ENCODE measurements around the gene ADCK2.

DNA sequence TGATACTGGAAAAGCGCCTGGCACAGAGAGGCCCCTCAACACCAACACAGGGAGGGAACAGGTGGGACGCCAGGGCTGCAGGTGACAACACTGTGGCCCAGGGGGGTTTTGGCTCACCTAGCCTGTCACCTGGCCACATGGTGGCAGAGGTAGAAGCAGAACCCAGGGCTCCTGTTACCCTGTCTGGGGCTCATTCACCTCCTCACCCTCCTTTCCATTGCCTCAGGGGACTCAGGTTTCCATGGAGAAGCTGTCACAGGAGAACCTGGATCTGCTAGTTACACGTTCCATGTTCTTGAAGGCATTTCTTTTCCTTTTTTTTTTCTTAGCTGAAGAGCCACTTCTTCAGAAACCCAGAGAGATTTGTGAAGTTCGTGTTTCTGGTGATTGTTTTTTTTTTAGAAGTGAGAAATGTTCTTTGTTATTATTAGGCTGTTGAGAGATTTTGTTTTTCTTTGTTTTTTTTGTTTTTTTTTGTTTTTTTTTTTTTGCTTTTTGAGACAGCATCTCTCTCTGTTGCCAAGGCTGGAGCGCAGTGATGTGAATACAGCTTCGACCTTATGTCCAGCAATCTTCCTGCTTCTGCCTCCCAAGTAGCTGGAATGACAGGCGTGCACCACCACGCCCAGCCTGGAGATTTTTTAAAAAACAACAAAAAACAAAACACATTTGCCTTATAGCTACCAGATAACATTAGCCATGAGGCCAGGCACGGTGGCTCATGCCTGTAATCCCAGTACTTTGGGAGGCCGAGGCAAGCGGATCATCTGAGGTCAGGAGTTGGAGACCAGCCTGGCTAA is 48.2 kb upstream of the ADCK2 start:
- TF ChIP-seq SUZ12 (IDR thresholded peaks at IDR 0.05; ENCODE audit: unreplicated experiment), result no peak
- TF ChIP-seq, protein P1, sequence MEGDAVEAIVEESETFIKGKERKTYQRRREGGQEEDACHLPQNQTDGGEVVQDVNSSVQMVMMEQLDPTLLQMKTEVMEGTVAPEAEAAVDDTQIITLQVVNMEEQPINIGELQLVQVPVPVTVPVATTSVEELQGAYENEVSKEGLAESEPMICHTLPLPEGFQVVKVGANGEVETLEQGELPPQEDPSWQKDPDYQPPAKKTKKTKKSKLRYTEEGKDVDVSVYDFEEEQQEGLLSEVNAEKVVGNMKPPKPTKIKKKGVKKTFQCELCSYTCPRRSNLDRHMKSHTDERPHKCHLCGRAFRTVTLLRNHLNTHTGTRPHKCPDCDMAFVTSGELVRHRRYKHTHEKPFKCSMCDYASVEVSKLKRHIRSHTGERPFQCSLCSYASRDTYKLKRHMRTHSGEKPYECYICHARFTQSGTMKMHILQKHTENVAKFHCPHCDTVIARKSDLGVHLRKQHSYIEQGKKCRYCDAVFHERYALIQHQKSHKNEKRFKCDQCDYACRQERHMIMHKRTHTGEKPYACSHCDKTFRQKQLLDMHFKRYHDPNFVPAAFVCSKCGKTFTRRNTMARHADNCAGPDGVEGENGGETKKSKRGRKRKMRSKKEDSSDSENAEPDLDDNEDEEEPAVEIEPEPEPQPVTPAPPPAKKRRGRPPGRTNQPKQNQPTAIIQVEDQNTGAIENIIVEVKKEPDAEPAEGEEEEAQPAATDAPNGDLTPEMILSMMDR (IDR thresholded peaks at IDR 0.05 in 2 of 3, conservative IDR thresholded peaks at IDR 0.05 in 1 of 3; ENCODE audit: control insufficient read depth in 2 of 3, extremely low read depth in 1 of 3, insufficient read depth in 1 of 3, low read depth in 3 of 3, low read length in 3 of 3), result no peak
- no peak for TF ChIP-seq SP1 (IDR thresholded peaks at IDR 0.05; ENCODE audit: low read depth, low read length)
- no peak for TF ChIP-seq TARDBP (IDR thresholded peaks at IDR 0.05; ENCODE audit: borderline replicate concordance)
- no peak for TF ChIP-seq CREB1 (IDR thresholded peaks at IDR 0.05; ENCODE audit: low read depth)
- TF ChIP-seq, protein P2, sequence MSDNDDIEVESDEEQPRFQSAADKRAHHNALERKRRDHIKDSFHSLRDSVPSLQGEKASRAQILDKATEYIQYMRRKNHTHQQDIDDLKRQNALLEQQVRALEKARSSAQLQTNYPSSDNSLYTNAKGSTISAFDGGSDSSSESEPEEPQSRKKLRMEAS (IDR thresholded peaks at IDR 0.05; ENCODE audit: low read depth, low read length), result no peak
- no peak for TF ChIP-seq RELA (IDR thresholded peaks at IDR 0.05; ENCODE audit: borderline replicate concordance, partially characterized antibody)
- TF ChIP-seq, protein P3, sequence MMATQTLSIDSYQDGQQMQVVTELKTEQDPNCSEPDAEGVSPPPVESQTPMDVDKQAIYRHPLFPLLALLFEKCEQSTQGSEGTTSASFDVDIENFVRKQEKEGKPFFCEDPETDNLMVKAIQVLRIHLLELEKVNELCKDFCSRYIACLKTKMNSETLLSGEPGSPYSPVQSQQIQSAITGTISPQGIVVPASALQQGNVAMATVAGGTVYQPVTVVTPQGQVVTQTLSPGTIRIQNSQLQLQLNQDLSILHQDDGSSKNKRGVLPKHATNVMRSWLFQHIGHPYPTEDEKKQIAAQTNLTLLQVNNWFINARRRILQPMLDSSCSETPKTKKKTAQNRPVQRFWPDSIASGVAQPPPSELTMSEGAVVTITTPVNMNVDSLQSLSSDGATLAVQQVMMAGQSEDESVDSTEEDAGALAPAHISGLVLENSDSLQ (IDR thresholded peaks at IDR 0.05), result no peak
- no peak for TF ChIP-seq ZNF274 (IDR thresholded peaks at IDR 0.05; ENCODE audit: insufficient read depth, insufficient read length)
- no peak for TF ChIP-seq RAD21 (IDR thresholded peaks at IDR 0.05; ENCODE audit: insufficient read depth, low read depth, low read length)
- TF ChIP-seq, protein P4, sequence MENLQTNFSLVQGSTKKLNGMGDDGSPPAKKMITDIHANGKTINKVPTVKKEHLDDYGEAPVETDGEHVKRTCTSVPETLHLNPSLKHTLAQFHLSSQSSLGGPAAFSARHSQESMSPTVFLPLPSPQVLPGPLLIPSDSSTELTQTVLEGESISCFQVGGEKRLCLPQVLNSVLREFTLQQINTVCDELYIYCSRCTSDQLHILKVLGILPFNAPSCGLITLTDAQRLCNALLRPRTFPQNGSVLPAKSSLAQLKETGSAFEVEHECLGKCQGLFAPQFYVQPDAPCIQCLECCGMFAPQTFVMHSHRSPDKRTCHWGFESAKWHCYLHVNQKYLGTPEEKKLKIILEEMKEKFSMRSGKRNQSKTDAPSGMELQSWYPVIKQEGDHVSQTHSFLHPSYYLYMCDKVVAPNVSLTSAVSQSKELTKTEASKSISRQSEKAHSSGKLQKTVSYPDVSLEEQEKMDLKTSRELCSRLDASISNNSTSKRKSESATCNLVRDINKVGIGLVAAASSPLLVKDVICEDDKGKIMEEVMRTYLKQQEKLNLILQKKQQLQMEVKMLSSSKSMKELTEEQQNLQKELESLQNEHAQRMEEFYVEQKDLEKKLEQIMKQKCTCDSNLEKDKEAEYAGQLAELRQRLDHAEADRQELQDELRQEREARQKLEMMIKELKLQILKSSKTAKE (IDR thresholded peaks at IDR 0.05; ENCODE audit: low read depth, poor library complexity, severe bottlenecking), result no peak
- TF ChIP-seq, protein P5, sequence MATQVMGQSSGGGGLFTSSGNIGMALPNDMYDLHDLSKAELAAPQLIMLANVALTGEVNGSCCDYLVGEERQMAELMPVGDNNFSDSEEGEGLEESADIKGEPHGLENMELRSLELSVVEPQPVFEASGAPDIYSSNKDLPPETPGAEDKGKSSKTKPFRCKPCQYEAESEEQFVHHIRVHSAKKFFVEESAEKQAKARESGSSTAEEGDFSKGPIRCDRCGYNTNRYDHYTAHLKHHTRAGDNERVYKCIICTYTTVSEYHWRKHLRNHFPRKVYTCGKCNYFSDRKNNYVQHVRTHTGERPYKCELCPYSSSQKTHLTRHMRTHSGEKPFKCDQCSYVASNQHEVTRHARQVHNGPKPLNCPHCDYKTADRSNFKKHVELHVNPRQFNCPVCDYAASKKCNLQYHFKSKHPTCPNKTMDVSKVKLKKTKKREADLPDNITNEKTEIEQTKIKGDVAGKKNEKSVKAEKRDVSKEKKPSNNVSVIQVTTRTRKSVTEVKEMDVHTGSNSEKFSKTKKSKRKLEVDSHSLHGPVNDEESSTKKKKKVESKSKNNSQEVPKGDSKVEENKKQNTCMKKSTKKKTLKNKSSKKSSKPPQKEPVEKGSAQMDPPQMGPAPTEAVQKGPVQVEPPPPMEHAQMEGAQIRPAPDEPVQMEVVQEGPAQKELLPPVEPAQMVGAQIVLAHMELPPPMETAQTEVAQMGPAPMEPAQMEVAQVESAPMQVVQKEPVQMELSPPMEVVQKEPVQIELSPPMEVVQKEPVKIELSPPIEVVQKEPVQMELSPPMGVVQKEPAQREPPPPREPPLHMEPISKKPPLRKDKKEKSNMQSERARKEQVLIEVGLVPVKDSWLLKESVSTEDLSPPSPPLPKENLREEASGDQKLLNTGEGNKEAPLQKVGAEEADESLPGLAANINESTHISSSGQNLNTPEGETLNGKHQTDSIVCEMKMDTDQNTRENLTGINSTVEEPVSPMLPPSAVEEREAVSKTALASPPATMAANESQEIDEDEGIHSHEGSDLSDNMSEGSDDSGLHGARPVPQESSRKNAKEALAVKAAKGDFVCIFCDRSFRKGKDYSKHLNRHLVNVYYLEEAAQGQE (IDR thresholded peaks at IDR 0.05; ENCODE audit: low read depth, low read length), result no peak
- no peak for TF ChIP-seq EGR1 (IDR thresholded peaks at IDR 0.05; ENCODE audit: borderline replicate concordance in 1 of 2, low read depth in 2 of 2, low read length in 2 of 2)
- no peak for TF ChIP-seq POLR2A (IDR thresholded peaks at IDR 0.05; ENCODE audit: low read depth, low read length)

All from GM12878 (cell line).